ENCODE results near the gene ZSCAN20. TPM values are rescaled to one million over a fixed set of nuclear protein-coding genes. Genes with fewer than 3 reads are reported as not detected.

ZSCAN20 gene
- total RNA-seq, 1 donor from 2014 or later, result 9.7 TPM

- no peak overlapping the region for H3K4me3 Mint-ChIP-seq (ENCODE audit: unreplicated experiment)
- no peak for TF ChIP-seq CTCF (IDR thresholded peaks at IDR 0.05; ENCODE audit: partially characterized antibody, unreplicated experiment)
- peaks cover 7% of the 10 kb centered on the region for H3K27me3 Mint-ChIP-seq (ENCODE audit: unreplicated experiment)
- DNase-seq, result no peak
- H3K9me3 Mint-ChIP-seq (ENCODE audit: unreplicated experiment), result peaks cover 8% of the 10 kb centered on the region
- H3K4me1 Mint-ChIP-seq (ENCODE audit: low read depth, unreplicated experiment), result peaks cover 37% of the 10 kb centered on the region
- H3K36me3 Mint-ChIP-seq (ENCODE audit: unreplicated experiment), result no peaks in the 10 kb centered on the region
- H3K27ac Mint-ChIP-seq (ENCODE audit: unreplicated experiment), result no peak overlapping the region
These were observed 38.7 kb upstream of the ZSCAN20 start for GRCh38 chr1:33433509-33434362.

GRCh38 chr1:33434363-33434750, 38.1 kb upstream of the ZSCAN20 start:
- peaks cover 8% of the 10 kb centered on the region for H3K9me3 Mint-ChIP-seq (ENCODE audit: unreplicated experiment)
- peaks cover 42% of the 10 kb centered on the region for H3K4me1 Mint-ChIP-seq (ENCODE audit: low read depth, unreplicated experiment)
- DNase-seq, result no peak
- peaks cover 7% of the 10 kb centered on the region for H3K27me3 Mint-ChIP-seq (ENCODE audit: unreplicated experiment)
- TF ChIP-seq CTCF (IDR thresholded peaks at IDR 0.05; ENCODE audit: partially characterized antibody, unreplicated experiment), result no peak
- H3K4me3 Mint-ChIP-seq (ENCODE audit: unreplicated experiment), result no peak overlapping the region
- H3K27ac Mint-ChIP-seq (ENCODE audit: unreplicated experiment), result no peak overlapping the region
- H3K36me3 Mint-ChIP-seq (ENCODE audit: unreplicated experiment), result no peaks in the 10 kb centered on the region

- no peaks in the 10 kb centered on the region for H3K36me3 Mint-ChIP-seq (ENCODE audit: unreplicated experiment)
- peak overlapping the region; percentile 73 for H3K4me3 Mint-ChIP-seq (ENCODE audit: unreplicated experiment)
- H3K27ac Mint-ChIP-seq (ENCODE audit: unreplicated experiment), result peak overlapping the region; percentile 82
- peaks cover 47% of the 10 kb centered on the region for H3K4me1 Mint-ChIP-seq (ENCODE audit: low read depth, unreplicated experiment)
- no peak for TF ChIP-seq CTCF (IDR thresholded peaks at IDR 0.05; ENCODE audit: partially characterized antibody, unreplicated experiment)
- peaks cover 7% of the 10 kb centered on the region for H3K27me3 Mint-ChIP-seq (ENCODE audit: unreplicated experiment)
- peaks cover 8% of the 10 kb centered on the region for H3K9me3 Mint-ChIP-seq (ENCODE audit: unreplicated experiment)
- DNase-seq, result no peak
These were observed 37.2 kb upstream of the ZSCAN20 start for GRCh38 chr1:33435096-33435820.

GRCh38 chr1:33436557-33437285, 35.7 kb upstream of the ZSCAN20 start:
- no peaks in the 10 kb centered on the region for H3K36me3 Mint-ChIP-seq (ENCODE audit: unreplicated experiment)
- H3K4me3 Mint-ChIP-seq (ENCODE audit: unreplicated experiment), result peak overlapping the region; percentile 62
- H3K27me3 Mint-ChIP-seq (ENCODE audit: unreplicated experiment), result peaks cover 9% of the 10 kb centered on the region
- TF ChIP-seq CTCF (IDR thresholded peaks at IDR 0.05; ENCODE audit: partially characterized antibody, unreplicated experiment), result no peak
- DNase-seq, result no peak
- peaks cover 11% of the 10 kb centered on the region for H3K9me3 Mint-ChIP-seq (ENCODE audit: unreplicated experiment)
- H3K4me1 Mint-ChIP-seq (ENCODE audit: low read depth, unreplicated experiment), result peaks cover 47% of the 10 kb centered on the region
- H3K27ac Mint-ChIP-seq (ENCODE audit: unreplicated experiment), result peak overlapping the region; percentile 84

Measured in glutamatergic neuron (in vitro differentiated cells).